Measurements from ENCODE around the gene EFNA4.

The EFNA4 gene

GRCh38 chr1:155063550-155064110 is at the start of gene EFNA4:
TSS of gene EFNA4 (plus strand) at chr1:155063740. CDS start at chr1:155063824, 84 bp downstream.
- DNase-seq (ENCODE audit: low read depth): peak; percentile 73

DNA sequence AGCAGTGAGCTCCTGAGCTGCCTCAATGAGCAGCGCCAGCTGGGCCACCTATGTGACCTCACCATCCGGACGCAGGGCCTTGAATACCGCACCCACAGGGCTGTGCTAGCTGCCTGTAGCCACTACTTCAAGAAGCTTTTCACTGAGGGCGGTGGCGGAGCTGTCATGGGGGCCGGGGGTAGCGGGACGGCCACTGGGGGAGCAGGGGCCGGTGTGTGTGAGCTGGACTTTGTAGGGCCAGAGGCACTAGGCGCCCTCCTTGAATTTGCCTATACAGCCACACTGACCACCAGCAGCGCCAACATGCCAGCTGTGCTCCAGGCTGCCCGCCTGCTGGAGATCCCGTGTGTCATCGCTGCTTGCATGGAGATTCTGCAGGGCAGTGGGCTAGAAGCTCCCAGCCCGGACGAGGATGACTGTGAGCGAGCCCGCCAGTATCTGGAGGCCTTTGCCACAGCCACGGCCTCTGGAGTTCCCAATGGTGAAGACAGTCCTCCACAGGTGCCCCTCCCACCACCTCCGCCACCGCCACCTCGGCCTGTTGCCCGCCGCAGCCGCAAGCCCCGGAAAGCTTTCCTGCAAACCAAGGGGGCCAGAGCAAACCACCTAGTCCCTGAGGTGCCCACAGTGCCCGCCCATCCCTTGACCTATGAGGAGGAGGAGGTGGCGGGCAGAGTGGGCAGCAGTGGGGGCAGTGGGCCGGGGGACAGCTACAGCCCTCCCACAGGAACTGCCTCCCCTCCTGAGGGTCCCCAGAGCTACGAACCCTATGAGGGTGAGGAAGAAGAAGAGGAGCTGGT is 48.6 kb upstream of the EFNA4 start:
- no peak for DNase-seq (ENCODE audit: low read depth)

- no peak for DNase-seq (ENCODE audit: low read depth)
Observed at GRCh38 chr1:155015527-155016230, 47.9 kb upstream of the EFNA4 start.

- no peak for DNase-seq (ENCODE audit: low read depth)
Observed at GRCh38 chr1:155016231-155016831, 47.2 kb upstream of the EFNA4 start.

GRCh38 chr1:155017041-155017945 is 46.2 kb upstream of the EFNA4 start:
- peak; percentile 95 for DNase-seq (ENCODE audit: low read depth)

DNA sequence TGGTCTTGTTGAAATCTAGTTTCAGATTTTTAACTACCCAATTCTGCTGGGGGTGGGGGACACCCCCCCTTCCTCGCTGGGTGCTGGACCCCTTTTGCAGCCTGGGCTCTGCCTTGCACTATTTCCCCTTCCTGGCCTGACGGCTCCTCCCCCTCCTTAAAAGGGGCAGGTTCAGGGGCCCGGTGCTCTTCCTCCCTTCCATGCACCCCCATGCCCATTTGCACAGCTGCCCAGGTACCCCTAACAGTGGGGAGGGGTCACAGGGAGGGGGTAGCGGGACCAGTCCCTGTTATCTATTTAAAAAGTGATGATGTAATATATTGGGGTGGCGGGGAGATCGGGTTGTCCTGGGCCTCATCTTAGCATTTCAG is 45.6 kb upstream of the EFNA4 start:
- DNase-seq (ENCODE audit: low read depth): no peak

DNA sequence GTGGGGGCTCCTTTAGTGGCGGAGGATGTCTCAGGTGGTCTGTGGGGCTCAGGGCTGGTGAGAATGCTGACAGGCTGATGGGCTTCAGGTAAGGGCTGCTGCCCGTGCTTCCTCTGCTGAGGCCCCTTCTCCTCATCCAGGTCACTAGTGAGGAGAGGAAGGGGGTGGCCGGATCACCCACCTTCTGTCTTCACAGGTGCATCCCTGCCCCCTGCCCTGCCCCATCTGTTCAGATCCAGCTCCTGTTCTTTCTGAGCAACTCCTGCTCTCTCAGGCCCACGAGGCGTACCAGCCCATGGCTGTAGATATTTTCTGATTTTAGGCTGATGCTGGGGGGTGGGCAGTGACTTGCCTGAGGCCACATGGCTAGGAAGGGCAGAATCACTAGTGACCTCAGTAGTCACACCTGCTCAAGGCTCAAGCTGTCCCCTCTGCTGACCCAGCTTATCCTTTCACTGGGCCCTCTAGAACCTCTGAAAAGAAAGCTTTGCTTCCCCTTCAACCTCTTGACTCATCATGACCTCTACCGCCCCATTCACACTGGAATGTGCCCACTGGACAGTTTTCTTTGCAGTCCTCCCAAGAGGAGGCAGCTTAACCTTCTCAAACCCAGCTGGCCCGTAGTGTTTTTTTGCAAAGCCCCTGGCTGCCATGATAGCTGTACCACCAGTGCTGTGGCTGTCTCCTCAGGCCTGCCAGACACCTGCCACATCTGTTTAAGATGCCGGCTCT is 44.8 kb upstream of the EFNA4 start:
- DNase-seq (ENCODE audit: low read depth): no peak

GRCh38 chr1:155019377-155020245 is 43.9 kb upstream of the EFNA4 start:
- DNase-seq (ENCODE audit: low read depth): no peak

DNA sequence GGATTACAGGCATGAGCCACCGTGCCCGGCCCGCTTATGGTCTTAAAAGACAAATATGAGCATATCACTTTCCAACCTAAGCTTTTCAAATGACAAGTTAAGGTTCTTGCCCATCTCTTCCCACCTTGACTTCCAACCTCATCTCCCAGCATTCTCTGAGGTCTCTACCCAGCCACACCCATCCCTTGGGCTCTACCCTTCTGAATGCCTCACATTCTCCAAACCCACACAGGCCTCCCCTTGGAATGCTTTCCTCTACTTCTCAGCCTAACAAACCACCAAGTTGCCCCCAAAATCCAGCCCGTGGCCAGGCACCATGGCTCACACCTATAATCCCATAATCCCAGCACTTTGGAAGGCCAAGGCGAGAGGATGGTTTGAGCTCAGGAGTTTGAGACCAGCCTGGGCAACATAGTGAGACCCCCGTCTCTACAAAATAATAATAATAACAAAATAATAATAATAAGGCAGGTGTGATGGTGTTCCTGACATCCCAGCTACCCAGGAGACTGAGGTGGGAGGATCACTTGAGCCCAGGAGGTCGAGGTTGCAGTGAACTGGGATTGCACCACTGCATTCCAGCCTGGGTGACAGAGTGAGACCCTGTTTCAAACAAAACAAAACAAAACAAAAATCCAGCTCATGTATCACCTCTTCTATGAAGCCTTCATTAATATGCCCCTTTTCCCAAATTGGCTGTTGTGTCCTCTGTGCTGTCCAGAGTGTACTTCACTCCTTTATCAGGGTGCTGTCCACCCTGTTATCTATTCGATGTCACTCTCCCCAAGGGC is 41.2 kb upstream of the EFNA4 start:
- DNase-seq (ENCODE audit: low read depth): no peak

- no peak for DNase-seq (ENCODE audit: low read depth)
Observed at GRCh38 chr1:155022927-155023236, 40.7 kb upstream of the EFNA4 start.

- DNase-seq (ENCODE audit: low read depth): no peak
Observed at GRCh38 chr1:155023627-155024026, 39.9 kb upstream of the EFNA4 start.

DNA sequence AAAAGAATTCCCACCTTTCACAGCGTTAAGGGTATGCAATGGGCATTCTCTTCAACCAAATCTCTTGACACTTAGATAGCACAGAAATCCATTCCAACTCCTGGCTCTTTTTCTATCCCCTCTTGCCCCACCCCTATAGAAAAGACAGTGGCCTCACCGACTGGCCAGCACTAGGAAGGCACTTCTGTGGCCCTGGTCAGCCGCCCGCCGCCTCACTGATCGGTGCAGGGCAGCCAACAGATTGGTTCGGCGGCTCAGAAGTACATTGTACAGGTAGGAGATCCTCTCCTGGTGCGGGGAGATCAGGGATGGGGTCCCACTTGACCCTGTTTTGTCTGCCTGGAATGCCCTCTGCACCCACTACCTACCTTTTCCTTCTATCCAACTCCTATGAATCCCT is 39.2 kb upstream of the EFNA4 start:
- DNase-seq (ENCODE audit: low read depth): no peak

- no peak for DNase-seq (ENCODE audit: low read depth)
Observed at GRCh38 chr1:155026154-155026553, 37.4 kb upstream of the EFNA4 start.

- no peak for DNase-seq (ENCODE audit: low read depth)
Observed at GRCh38 chr1:155026588-155026987, 37.0 kb upstream of the EFNA4 start.

- DNase-seq (ENCODE audit: low read depth): no peak
Observed at GRCh38 chr1:155029513-155030242, 33.9 kb upstream of the EFNA4 start.

DNA sequence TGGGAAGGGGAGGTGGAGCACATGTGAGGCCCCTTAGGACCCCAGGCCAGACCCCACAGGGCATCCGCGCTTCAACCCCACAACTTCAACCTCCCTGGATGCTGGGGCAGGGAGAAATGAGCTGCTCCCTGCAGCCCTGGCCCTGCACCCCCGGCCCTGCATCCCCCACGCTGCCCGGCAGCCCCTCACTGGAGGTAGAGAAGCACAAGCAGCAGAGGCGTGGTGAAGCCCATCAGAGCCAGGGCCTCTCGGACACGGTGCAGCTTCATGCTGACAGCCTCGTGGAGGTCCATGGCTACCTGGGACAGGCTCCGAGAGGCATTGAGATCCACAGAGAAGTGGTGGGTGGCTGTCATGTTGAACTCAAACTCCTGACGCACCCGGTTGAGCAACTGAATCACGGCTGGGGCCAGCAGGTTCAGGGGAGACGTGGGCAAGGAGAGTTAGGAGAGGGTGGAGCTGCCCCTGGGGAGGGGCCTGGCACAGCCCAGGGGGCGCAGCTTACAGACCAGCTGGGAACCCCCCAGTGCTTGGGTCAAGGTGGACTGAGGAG is 33.2 kb upstream of the EFNA4 start:
- no peak for DNase-seq (ENCODE audit: low read depth)

- no peak for DNase-seq (ENCODE audit: low read depth)
Observed at GRCh38 chr1:155030899-155031298, 32.6 kb upstream of the EFNA4 start.

GRCh38 chr1:155032886-155033285 is 30.7 kb upstream of the EFNA4 start:
- no peak for DNase-seq (ENCODE audit: low read depth)

All from stimulated activated CD4-positive, alpha-beta T cell treated with anti-CD3 and anti-CD28 coated beads, Interleukin-2, amount 100 ng/mL, for 4 hours (primary cell).